GM18508 (cell line): Measurements from ENCODE around the gene ERG.

Source experiments
- ATAC-seq: cut with Tn5 transposase; IDR thresholded peaks from one replicate; pipeline ENCODE4 v1.9.1; 2021; ENCODE audit warnings: moderate number of reproducible peaks; ENCODE audit not compliant: insufficient read depth, unreplicated experiment

ERG gene, protein sequence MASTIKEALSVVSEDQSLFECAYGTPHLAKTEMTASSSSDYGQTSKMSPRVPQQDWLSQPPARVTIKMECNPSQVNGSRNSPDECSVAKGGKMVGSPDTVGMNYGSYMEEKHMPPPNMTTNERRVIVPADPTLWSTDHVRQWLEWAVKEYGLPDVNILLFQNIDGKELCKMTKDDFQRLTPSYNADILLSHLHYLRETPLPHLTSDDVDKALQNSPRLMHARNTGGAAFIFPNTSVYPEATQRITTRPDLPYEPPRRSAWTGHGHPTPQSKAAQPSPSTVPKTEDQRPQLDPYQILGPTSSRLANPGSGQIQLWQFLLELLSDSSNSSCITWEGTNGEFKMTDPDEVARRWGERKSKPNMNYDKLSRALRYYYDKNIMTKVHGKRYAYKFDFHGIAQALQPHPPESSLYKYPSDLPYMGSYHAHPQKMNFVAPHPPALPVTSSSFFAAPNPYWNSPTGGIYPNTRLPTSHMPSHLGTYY

GRCh38 chr21:38498057-38498833, at the start of gene ERG:
TSS of gene ERG (minus strand) at chr21:38498477. CDS start at chr21:38498380, 97 bp downstream.
- no peak for ATAC-seq

- ATAC-seq = no peak
Measured at GRCh38 chr21:38544661-38545060, 46.4 kb upstream of the ERG start.

DNA sequence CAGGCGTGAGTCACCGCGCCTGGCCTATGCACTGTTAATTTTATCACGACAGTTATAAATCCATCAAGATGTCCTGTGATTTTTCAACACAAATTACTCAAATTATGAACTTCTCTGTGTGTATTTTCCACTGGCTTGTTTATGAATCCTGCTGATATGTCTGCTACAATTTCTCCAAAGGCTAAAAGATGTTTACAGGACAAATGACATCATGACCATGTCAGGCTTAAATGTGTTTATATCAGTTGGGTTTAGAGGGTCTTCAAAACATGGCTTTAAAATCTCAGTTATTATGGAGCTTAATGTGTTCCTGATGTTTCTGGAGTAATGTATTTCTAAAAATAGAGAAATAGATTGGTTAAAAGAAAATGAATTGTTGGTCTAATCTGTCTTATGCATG, 44.0 kb upstream of the ERG start:
- ATAC-seq = no peak

GRCh38 chr21:38538353-38538752, 40.1 kb upstream of the ERG start:
- no peak for ATAC-seq

- no peak for ATAC-seq
Measured at GRCh38 chr21:38534591-38534990, 36.3 kb upstream of the ERG start.

DNA sequence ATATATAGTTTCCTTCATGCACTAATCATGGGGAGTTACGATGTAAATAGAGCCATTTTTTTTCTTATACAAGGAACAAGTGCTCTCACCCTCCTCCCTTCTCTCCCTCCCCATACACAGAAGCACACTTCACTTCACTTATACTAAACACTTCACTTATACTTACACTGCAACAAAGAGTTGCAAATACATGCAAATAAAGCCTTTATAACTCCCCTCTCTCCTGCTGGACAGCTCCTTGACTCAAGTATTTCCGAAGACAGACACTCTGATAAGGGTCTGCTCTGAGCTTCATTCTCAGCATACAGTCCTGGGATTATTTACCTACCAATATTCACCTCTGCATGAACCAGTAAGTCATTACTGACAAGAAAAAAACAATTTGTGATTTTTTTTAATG, 35.6 kb upstream of the ERG start:
- no peak for ATAC-seq

GRCh38 chr21:38531591-38531990, 33.3 kb upstream of the ERG start:
- no peak for ATAC-seq

DNA sequence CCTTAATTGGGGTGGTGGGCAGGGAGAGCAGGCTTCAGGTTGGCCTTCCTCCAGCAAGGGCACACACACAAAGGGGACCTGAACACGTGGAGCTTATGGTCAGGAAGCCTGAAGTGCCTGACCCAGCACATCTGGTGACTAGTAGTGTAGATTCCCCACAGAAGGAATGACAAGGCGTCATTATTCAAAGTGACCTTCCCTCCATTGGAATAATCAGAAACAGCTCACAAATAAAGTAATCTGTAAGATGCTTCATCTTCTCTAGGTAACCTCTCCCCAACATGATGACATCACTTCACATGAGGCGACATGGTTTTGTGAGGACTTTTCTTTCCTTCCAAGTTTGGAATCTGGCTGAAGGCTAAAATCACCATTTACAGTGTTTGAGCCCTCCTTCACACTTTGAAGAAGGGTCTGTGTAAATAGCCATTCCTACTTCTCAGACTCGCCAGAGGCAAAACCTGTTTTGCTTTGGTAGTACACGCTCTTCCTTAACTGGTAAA, 32.8 kb upstream of the ERG start:
- no peak for ATAC-seq

DNA sequence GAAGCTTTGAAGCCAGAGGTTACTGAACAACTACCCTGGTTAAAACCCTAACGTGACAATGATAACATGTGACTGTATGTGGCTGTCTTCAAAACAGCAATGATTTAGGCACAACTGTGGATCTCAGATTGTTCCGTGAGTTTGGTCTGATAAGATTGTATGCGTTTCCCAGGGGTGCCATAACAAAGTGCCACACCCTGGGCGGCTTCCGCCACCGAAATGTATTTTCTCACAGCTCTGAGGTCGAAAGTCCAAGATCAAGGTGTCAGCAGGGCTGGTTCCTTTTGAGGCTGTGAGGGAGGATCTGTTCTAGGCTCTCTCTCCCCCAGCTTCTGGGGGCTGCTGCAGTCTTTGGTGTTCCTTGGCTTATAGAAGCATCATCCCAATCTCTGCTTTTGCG, 29.5 kb upstream of the ERG start:
- ATAC-seq = no peak

DNA sequence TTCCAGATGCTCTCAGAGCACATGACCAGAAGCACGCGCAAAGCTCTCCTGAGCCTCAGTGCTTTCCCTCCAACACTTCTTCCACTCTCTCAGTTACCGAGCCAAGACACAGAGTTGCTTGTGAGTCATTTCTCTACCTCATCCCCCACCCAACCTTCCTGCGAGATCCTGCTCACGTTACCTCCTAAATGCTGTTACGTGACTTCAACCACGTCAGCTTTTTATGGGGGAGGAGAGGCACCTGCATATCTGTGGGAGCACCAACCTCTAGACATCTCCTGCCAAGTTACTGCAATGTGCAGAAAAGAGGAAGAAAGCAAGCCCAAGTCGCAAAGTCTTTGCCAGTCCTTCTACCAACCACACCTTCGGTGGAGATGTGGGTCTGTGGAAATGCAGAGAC, 27.2 kb upstream of the ERG start:
- no peak for ATAC-seq

DNA sequence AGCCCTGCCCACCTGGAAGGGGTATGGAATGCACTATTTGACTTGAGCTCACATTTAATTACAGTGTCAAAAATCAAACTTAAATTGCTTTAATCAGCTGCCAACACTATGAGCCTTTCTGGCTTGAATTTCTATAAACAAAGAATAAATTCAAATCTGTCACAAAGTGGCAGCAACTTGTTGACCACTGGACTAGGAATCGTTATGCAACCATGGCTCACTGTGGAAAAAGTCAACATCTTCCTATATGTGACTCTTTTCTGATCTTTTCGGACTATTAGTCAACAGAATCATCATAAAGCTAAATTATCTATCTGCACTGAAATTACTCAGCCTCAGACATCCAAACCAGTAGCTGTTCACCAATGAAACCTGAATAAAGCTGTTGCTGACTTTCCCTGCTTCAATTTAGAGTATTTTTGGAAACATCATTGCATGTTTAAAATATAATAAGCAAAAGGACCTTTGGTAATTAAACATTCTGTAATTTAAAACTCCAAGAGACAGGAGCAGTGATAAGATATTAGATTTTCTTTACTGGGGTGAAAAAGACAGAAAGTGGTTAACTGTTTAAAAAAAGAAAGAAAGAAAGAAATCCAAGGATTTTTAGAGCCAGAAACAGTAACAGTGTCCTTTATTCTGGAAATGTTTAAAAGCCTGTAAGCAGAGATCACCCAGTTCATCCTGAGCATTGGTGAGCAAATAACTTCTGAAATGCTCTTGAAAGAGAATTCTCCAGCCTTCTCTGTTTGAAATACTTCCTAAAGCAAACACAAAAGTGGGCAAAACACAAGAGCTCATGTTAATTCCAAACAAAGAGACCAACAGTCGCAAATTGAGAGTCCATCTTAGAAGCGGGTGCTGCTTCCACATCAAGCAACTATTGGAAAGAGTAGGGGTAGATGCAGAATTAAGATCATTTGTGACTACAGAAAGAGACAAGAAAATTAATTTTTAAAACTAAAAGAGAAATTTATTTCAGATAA, 26.2 kb upstream of the ERG start:
- ATAC-seq = no peak

DNA sequence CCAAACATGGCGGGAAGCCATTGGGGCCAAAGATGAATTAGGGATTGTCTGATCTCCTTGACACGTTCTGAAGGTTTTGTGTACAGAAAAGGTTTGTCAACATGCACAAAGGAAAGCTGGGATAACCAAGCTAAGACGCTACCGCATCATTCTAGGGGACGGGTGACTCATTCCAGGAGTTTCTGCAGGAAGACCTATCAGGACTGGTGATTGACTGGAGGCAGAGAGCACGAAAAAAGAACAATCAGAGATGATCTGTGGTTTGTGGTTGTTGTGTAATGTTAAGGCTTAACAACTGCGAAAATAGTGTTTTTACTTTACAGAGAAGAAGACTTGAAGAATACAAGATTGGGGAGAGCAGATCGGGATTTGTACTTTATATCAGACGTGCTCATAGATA, 22.2 kb upstream of the ERG start:
- no peak for ATAC-seq

DNA sequence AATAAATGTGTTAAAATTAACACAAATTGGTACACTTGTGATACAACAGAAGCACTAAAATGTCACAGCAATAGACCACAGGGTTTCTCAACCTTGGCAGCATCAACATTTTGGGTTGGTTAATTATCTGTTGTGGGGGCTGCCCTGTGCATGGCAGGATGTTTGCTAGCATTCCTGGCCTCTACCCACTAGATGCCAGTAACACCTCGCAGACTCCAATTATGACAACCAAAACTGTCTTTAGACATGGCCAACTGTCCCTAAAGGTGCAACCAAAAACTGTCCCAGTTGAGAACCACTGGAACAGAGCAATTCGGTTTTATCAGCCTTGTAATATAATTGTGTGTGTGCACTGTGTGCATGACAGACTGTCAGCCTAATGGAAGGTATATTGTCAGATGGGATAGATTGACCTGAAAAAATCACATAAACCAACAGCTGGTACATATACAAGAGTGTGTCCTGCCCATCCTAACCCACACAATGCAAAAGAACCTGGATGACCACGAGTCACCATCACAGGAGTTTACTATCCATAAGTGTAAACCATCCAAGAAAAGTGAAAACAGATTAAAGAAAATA, 13.5 kb upstream of the ERG start:
- ATAC-seq = no peak

- ATAC-seq = no peak
Measured at GRCh38 chr21:38511198-38511597, 12.9 kb upstream of the ERG start.

- ATAC-seq = no peak
Measured at GRCh38 chr21:38507374-38507942, 9.2 kb upstream of the ERG start.

GRCh38 chr21:38506661-38507281, 8.5 kb upstream of the ERG start:
- no peak for ATAC-seq

DNA sequence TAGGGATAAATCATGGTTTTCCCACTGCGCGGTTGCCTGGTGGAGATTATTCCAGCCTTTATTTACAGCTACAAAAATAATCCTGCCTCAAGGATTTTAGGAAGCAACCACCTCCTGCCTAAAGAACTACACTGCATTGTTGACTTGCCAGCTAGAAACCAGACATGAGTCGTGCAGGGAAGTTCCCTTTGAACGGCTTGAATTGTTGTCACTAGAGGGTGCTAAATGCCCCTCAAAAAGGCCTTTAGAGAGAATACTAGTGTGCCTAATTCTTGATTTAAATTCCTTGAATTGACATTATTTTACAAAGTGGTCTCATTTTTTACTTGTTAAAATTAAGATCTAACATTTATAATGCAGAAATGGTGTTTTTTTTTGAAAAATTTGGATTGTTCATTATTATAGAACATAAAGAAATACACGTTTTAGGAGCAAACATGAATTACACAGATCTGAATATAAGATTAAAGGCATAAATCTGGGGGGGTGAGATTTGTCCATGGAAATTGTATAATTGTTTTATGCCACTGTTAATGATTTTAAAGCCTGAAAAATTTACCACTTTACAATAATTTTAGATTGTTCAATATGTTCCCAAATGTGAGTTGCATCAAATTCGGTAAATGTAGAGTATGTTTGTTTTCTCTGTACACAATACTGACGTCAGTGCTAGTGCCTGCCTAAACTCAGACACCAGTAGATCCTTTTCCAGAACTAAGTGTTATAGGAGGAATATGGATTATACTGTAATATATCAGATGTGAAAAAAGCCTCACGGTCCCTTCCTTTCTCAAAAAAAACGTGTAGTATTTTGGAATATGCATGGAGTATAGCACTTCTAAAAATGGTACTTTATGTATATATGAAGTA, 7.6 kb upstream of the ERG start:
- ATAC-seq = no peak

DNA sequence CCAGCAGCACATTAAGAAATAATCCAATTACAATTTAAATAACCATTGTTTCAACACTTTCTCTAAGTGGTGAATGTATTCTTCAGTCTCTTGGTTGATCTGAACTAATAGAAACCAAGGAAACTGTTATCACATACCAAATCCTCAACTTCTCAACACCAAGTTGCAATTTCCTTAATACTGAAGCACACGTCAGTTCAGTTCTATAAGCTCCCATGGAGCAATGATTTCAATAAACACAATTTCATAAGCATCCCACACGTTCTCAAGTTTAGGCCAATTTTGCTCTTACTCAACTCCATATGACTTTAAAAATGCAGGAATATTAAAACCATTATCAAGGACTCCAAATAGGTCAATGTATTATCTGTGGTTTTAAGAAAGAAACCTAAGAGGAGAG, 5.8 kb upstream of the ERG start:
- ATAC-seq = no peak
